Fibroblast of the aortic adventitia (primary cell): Measurements from ENCODE around the gene SLTM. TPM values are rescaled to one million over a fixed set of nuclear protein-coding genes. Genes with fewer than 3 reads are reported as not detected.
"Not testable (repeated sequence)": the region's sequence is repeated elsewhere in the genome, so short reads cannot be mapped to it uniquely, and the experiment has no call there.

ENCODE experiments used
- DNase-seq: peaks from one replicate; pipeline ENCODE4 v3.0.0-alpha.2; 2010; ENCODE audit warnings: low read depth
- H3K4me3 ChIP-seq: 2 replicates; pipeline ENCODE4 v1.5.1; 2011; ENCODE audit warnings: low read depth, mild to moderate bottlenecking, control low read depth, low read length, moderate library complexity
- CTCF ChIP-seq: IDR thresholded peaks from 2 replicates; pipeline ENCODE4 v1.5.1; 2011; ENCODE audit warnings: mild to moderate bottlenecking, low read length, control low read depth, inconsistent platforms; ENCODE audit not compliant: insufficient read depth
- small RNA-seq: library from RNA; depleted of rRNA; stranded (forward); fragments of <200 nt; gene quantifications from one replicate; pipeline ENCODE3, GENCODE V24; 2012
- total RNA-seq: library from RNA; depleted of rRNA; stranded (reverse); fragments of >200 nt; gene quantifications from 2 replicates; pipeline ENCODE4 v1.2.3, GENCODE V29; 2012; ENCODE audit warnings: low replicate concordance

Gene SLTM
- total RNA-seq, 1 donor, result 68.5 TPM

DNA sequence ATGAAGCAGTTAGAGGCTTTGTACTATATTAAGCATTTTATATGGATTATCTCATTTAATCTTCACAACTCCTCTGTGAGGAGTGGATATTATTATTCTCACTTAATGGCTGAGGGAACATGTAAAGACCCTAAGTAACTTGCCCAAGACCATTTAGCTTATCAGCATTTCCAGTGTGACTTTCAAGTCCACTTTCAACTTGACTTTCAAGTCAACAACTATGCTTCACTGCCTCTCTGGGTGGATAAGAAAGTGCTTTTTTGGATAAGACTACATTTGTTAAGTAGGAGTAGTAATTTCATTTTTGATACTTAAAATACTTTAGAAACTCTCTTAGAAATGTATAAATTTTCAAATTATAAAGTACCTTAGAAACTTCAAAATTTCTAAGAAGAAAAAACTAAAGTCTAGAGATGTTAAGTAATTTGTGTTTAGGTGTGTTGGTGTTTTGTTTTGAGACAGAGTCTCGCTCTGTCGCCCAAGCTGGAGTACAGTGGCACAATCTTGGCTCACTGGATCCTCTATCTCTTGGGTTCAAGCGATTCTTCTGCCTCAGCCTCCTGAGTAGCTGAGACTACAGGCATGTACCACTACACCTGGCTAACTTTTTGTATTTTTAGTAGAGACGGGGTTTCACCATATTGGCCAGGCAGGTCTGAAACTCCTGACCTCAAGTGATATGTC lies 90.6 kb downstream of the SLTM start:
- TF ChIP-seq CTCF, result no peak
- no peak overlapping the region for H3K4me3 ChIP-seq
- no peak for DNase-seq

- TF ChIP-seq CTCF, result no peak
- peak; percentile 69 for DNase-seq
- no peak overlapping the region for H3K4me3 ChIP-seq
These were observed 93.4 kb downstream of the SLTM start for GRCh38 chr15:58840048-58840447.

GRCh38 chr15:58839485-58839884 lies 94.0 kb downstream of the SLTM start:
- no peak overlapping the region for H3K4me3 ChIP-seq
- TF ChIP-seq CTCF, result peak; percentile 28
- peak; percentile 11 for DNase-seq

DNA sequence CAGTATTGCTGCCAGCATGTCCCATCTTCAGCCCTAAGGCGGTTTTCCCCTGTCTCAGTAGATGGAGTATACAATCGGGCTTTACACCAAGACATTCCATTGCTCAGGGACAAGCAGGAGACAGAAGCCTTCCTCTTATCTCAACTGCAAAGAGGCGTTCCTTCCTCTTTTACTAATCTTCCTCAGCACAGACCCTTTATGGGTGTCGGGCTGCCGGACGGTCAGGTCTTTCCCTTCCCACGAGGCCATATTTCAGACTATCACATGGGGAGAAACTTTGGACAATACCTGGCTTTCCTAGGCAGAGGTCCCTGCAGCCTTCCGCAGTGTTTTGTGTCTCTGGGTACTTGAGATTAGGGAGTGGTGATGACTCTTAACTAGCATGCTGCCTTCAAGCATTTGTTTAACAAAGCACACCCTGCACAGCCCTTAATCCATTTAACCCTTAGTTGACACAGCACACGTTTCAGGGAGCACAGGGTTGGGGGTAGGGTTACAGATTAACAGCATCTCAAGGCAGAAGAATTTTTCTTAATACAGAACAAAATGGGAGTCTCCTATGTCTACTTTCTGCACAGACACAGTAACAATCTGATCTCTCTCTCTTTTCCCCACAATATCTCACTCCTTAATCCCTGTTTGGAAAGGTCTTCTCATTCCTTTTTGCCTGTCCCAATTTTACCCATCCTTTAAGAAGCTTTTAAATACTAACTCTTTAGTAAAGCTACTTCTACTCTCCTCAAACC lies 99.6 kb downstream of the SLTM start:
- DNase-seq, H3K4me3 ChIP-seq: not testable (repeated sequence)

DNA sequence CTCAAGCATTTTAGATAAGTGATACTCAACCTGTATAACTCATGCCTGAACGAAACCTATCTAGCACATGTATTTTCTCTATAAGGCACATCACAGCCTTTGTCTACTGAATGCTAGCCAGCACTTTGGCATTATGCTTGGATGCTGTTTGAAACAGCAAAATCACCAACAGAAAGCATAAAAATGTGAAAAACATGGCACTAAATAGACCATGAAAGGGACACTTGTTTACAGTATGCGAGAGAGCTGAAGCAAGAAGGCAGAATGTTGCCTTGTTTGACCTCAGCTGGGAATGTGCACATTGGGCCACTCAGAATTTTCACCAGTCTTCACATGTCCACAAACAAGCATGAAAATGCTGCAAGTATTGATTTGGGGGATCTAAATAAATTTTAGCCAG lies 102.9 kb downstream of the SLTM start:
- no peak overlapping the region for H3K4me3 ChIP-seq
- TF ChIP-seq CTCF, result no peak
- no peak for DNase-seq

Small RNA genes lying within 50 kb of the gene (small RNA-seq; reads per million reads assigned to genes)
- not detected for gene ZNF444P1

Other genes with a start within 250 kb of the SLTM start
- gene ADAM10, start 184.0 kb downstream of the SLTM start, total RNA-seq, result 98.9 and 255 TPM in 2 replicates
- 11.9 and 25.8 TPM in 2 replicates for gene MINDY2, start 162.4 kb downstream of the SLTM start, total RNA-seq
- 22.8 and 40.5 TPM in 2 replicates for gene RNF111, start 54.0 kb upstream of the SLTM start, total RNA-seq
- gene CCNB2, start 171.5 kb upstream of the SLTM start, total RNA-seq, result 5.2 and 32.1 TPM in 2 replicates